CD1c-positive myeloid dendritic cell (primary cell): ENCODE data around the gene CCL22.
A peak's percentile ranks its signal among the peaks of the same experiment; 100 is the strongest.
"Not testable (repeated sequence)": the region's sequence is repeated elsewhere in the genome, so short reads cannot be mapped to it uniquely, and the experiment has no call there.

Experiments
- DNase-seq: peaks from one replicate; pipeline ENCODE4 v3.0.0-alpha.2; 2016; ENCODE audit errors: extremely low spot score

Gene CCL22

GRCh38 chr16:57358527-57359095 is at the start of gene CCL22:
Gene CCL22, plus strand, starts transcription at chr16:57358783. Its CDS starts 34 bp downstream, at chr16:57358817.
- peak; percentile 83 for DNase-seq

- no peak for DNase-seq
Measured at GRCh38 chr16:57310801-57311200, 47.8 kb upstream of the CCL22 start.

- no peak for DNase-seq
Measured at GRCh38 chr16:57313509-57313908, 45.1 kb upstream of the CCL22 start.

- no peak for DNase-seq
Measured at GRCh38 chr16:57314161-57314785, 44.3 kb upstream of the CCL22 start.

- DNase-seq, result no peak
Measured at GRCh38 chr16:57315416-57315815, 43.2 kb upstream of the CCL22 start.

GRCh38 chr16:57316390-57317017 is 42.1 kb upstream of the CCL22 start:
- no peak for DNase-seq

GRCh38 chr16:57318240-57318970 is 40.2 kb upstream of the CCL22 start:
- no peak for DNase-seq

GRCh38 chr16:57319646-57320045 is 38.9 kb upstream of the CCL22 start:
- DNase-seq, result no peak

- peak; percentile 77 for DNase-seq
Measured at GRCh38 chr16:57324749-57325148, 33.8 kb upstream of the CCL22 start.

- DNase-seq, result no peak
Measured at GRCh38 chr16:57325458-57325857, 33.1 kb upstream of the CCL22 start.

GRCh38 chr16:57329718-57330327 is 28.8 kb upstream of the CCL22 start:
- DNase-seq, result no peak

- no peak for DNase-seq
Measured at GRCh38 chr16:57331355-57331754, 27.2 kb upstream of the CCL22 start.

GRCh38 chr16:57333402-57333801 is 25.2 kb upstream of the CCL22 start:
- no peak for DNase-seq

- DNase-seq, result no peak
Measured at GRCh38 chr16:57335366-57335765, 23.2 kb upstream of the CCL22 start.

GRCh38 chr16:57341062-57341440 is 17.5 kb upstream of the CCL22 start:
- DNase-seq, result peak; percentile 63

GRCh38 chr16:57341441-57342303 is 16.9 kb upstream of the CCL22 start:
- peak; percentile 62 for DNase-seq

GRCh38 chr16:57342606-57343005 is 16.0 kb upstream of the CCL22 start:
- not testable (repeated sequence) for DNase-seq

GRCh38 chr16:57343221-57343620 is 15.4 kb upstream of the CCL22 start:
- peak; percentile 95 for DNase-seq

- not testable (repeated sequence) for DNase-seq
Measured at GRCh38 chr16:57344094-57344493, 14.5 kb upstream of the CCL22 start.

GRCh38 chr16:57345021-57345420 is 13.6 kb upstream of the CCL22 start:
- no peak for DNase-seq

- DNase-seq, result no peak
Measured at GRCh38 chr16:57345666-57346204, 12.8 kb upstream of the CCL22 start.
